Heart left ventricle (tissue), 16 donors: ENCODE data around the gene PHF21A. TPM values are rescaled to one million over a fixed set of nuclear protein-coding genes. Genes with fewer than 3 reads are reported as not detected.

Experiments used
- ATAC-seq, 4 donors: fragments of 200-7000 bp; cut with Tn5 transposase; one replicate each; pipeline ENCODE4 v1.9.1; 2020 to 2022; ENCODE audit warnings: moderate library complexity in 4 of 4, mild to moderate bottlenecking in 3 of 4, moderate number of reproducible peaks in 1 of 4
- DNase-seq, 5 donors: peaks; one replicate each; pipeline ENCODE4 v3.0.0-alpha.2; 2020
- H3K27ac ChIP-seq, 12 donors: fragments of 200-600 bp; sonication (generic) in 4 of 12; one replicate each; pipeline versions ENCODE4 v1.5.0 to v1.8.0; 2016 to 2022; ENCODE audit warnings: mild to moderate bottlenecking in 2 of 12
- H3K27me3 ChIP-seq, 9 donors: fragments of 200-600 bp; sonication (generic) in 2 of 9; one replicate each; pipeline versions ENCODE4 v1.5.1 to v1.8.0; 2016 to 2022; ENCODE audit warnings: mild to moderate bottlenecking in 3 of 9
- H3K36me3 ChIP-seq, 9 donors: fragments of 200-600 bp; sonication (generic) in 2 of 9; one replicate each; pipeline versions ENCODE4 v1.5.0 to v1.8.0; 2018 to 2022; ENCODE audit warnings: mild to moderate bottlenecking in 2 of 9
- H3K4me1 ChIP-seq, 12 donors: fragments of 200-600 bp; sonication (generic) in 4 of 12; one replicate each; pipeline versions ENCODE4 v1.5.0 to v1.8.0; 2016 to 2022; ENCODE audit warnings: mild to moderate bottlenecking in 3 of 12
- H3K4me3 ChIP-seq, 12 donors: fragments of 200-600 bp; sonication (generic) in 4 of 12; one replicate each; pipeline versions ENCODE4 v1.5.0 to v1.8.0; 2017 to 2022; ENCODE audit warnings: mild to moderate bottlenecking in 9 of 12, moderate library complexity in 4 of 12
- H3K9me3 ChIP-seq, 12 donors: fragments of 200-600 bp; sonication (generic) in 4 of 12; one replicate each; pipeline versions ENCODE4 v1.5.0 to v1.8.0; 2016 to 2022; ENCODE audit warnings: mild to moderate bottlenecking in 1 of 12
- CTCF ChIP-seq, 12 donors: fragments of 200-600 bp; sonication (generic) in 4 of 12; IDR thresholded peaks; one replicate each; pipeline versions ENCODE4 v1.5.0 to v1.8.0; 2018 to 2022; ENCODE audit warnings: antibody characterized with exemption in 12 of 12, mild to moderate bottlenecking in 5 of 12
- POLR2A ChIP-seq, 2 donors: fragments of 450-650 bp; IDR thresholded peaks; one replicate each; pipeline ENCODE4 v1.6.1; 2017; ENCODE audit warnings: antibody characterized with exemption in 2 of 2, mild to moderate bottlenecking in 2 of 2, moderate library complexity in 2 of 2
- WGBS, 4 donors: extraction: QIAGEN DNeasy Blood & Tissue Kit in 2 of 4; methylation state at CpG; one replicate each; pipeline versions ENCODE4 v1.1.5 to v1.1.7; 2013 to 2018; 5-methylcytosine and 5-hydroxymethylcytosine counted together
- intact Hi-C, 10 donors: fragments of 100-400 bp; cut with DNase I; formaldehyde crosslinking; loops; one replicate each; pipeline versions ENCODE4 v1.11.1 to v1.14.2; 2022
- polyA plus RNA-seq, 2 donors: library from polyadenylated mRNA; stranded (reverse); fragments of 200-250 nt; gene quantifications; one replicate each; pipeline ENCODE4 v1.2.3, GENCODE V29; 2013
- total RNA-seq, 9 donors: library from RNA; depleted of rRNA in 2 of 9; stranded (reverse); fragments of >200 nt in 2 of 9; fragmentation: NEBNext Ultra II Directional in 3 of 9; extraction: Animal tissue kit (Norgen Biotek cat#: 25700) in 3 of 9; gene quantifications; one replicate each; pipeline versions ENCODE4 v1.1.0 to v1.2.4, GENCODE V29; 2016 to 2023
- donor health status: ischemic (EF 13 %, LVEDD 7.1; RV severe dilation, severe dysfunction).
- donor health status: healthy with polysubstance abuse.
- donor health status: DM: no; HTN: yes; CAD: no.
- donor health status: DM: no; HTN: no; CAD: no.
- donor health status: ischemic (EF 25% LVEDD 6.9; RV normal size, moderate dysfunction).
- donor health status: ischemic (EF 25% LVEDD 5.7; RV mildly dilated, moderate dysfunction).
- donor health status: healthy.
- donor health status: DM: yes; HTN: yes; CAD: no.
- donor health status: ischemic (EF 35%, LVEDD 5.7; RV mildly dilated, moderate dysfunction).
- donor health status: nonischemic (EF 11% LVEDD 7.7; RV severe dilation, severe dysfunction).
- donor health status: DM: yes; HTN: yes; CAD: no.
- donor health status: PGD.
- donor health status: ischemic (EF 29% LVEDD 5.4; RV normal size, mild dysfunction).
- donor health status: nonischemic (EF 23%, LVEDD 6.1; RV moderate dilation, normal function).

The PHF21A gene
- total and polyA plus RNA-seq, 11 donors, result 16.5 to 45.9 (median 36.1) TPM

GRCh38 chr11:45930031-45930794 lies 191.0 kb downstream of the PHF21A start:
- DNase-seq, result peak in 4 of 5 donors; percentile 42 to 73 (median 58)
- WGBS, 4 donors, result 57 to 70% (median 60%) methylated on average over 13 to 14 of the region's 14 CpGs
- TF ChIP-seq POLR2A (IDR thresholded peaks at IDR 0.05) (no peak), CTCF (IDR thresholded peaks at IDR 0.05) (peak in 1 of 12 donors; percentile 7)
- peak overlapping the region in 2 of 12 donors; percentile 44 to 70 for H3K27ac ChIP-seq
- H3K4me3 ChIP-seq, result no peak overlapping the region
- peaks cover 0 to 28% (median 7%) of the 10 kb centered on the region in 12 donors for H3K4me1 ChIP-seq
- no peaks in the 10 kb centered on the region for H3K9me3 ChIP-seq
- peaks cover 0 to 43% (median 37%) of the 10 kb centered on the region in 9 donors for H3K36me3 ChIP-seq
- peak; percentile 72 to 86 (median 77) for ATAC-seq
- intact Hi-C loops, result no loop called here
- peaks cover 0 to 4% (median 0%) of the 10 kb centered on the region in 9 donors for H3K27me3 ChIP-seq

- no peak for ATAC-seq
These were observed 191.7 kb downstream of the PHF21A start for GRCh38 chr11:45929486-45930030.

GRCh38 chr11:45928535-45929215 lies 192.6 kb downstream of the PHF21A start:
- Histone ChIP-seq H3K4me1 (peaks cover 0 to 27% (median 7%) of the 10 kb centered on the region in 12 donors), H3K4me3 (no peak overlapping the region), H3K27ac (no peak overlapping the region), H3K36me3 (peaks cover 0 to 28% (median 21%) of the 10 kb centered on the region in 9 donors), H3K27me3 (peaks cover 0 to 12% (median 0%) of the 10 kb centered on the region in 9 donors), H3K9me3 (no peaks in the 10 kb centered on the region)
- TF ChIP-seq CTCF (IDR thresholded peaks at IDR 0.05) (no peak), POLR2A (IDR thresholded peaks at IDR 0.05) (no peak)
- peak in 1 of 5 donors; percentile 46 for DNase-seq
- intact Hi-C loops, result no loop called here
- 71 to 82% (median 76%) methylated on average over 10 to 13 of the region's 13 CpGs for WGBS, 4 donors
- no peak for ATAC-seq

More at GRCh38 chr11:45929486-45930030, 191.7 kb downstream of the PHF21A start:
- Histone ChIP-seq H3K27ac (peak overlapping the region in 1 of 12 donors; percentile 70), H3K9me3 (no peaks in the 10 kb centered on the region), H3K36me3 (peaks cover 0 to 37% (median 30%) of the 10 kb centered on the region in 9 donors), H3K27me3 (peaks cover 0 to 4% (median 0%) of the 10 kb centered on the region in 9 donors), H3K4me1 (peaks cover 0 to 28% (median 7%) of the 10 kb centered on the region in 12 donors), H3K4me3 (no peak overlapping the region)
- no peak for DNase-seq
- no peak for TF ChIP-seq POLR2A (IDR thresholded peaks at IDR 0.05)
- TF ChIP-seq CTCF (IDR thresholded peaks at IDR 0.05), result no peak
- intact Hi-C loops, result no loop called here
- 74 to 81% (median 76%) methylated on average over 10 of the region's 10 CpGs for WGBS, 4 donors
